AML-193 (cell line): ENCODE data around the gene LMOD3.

Source experiments
- DNase-seq, 2 experiments: peaks; one replicate each; lab custom pipeline; 2025; lab: John Stamatoyannopoulos, UW

Gene LMOD3

DNA sequence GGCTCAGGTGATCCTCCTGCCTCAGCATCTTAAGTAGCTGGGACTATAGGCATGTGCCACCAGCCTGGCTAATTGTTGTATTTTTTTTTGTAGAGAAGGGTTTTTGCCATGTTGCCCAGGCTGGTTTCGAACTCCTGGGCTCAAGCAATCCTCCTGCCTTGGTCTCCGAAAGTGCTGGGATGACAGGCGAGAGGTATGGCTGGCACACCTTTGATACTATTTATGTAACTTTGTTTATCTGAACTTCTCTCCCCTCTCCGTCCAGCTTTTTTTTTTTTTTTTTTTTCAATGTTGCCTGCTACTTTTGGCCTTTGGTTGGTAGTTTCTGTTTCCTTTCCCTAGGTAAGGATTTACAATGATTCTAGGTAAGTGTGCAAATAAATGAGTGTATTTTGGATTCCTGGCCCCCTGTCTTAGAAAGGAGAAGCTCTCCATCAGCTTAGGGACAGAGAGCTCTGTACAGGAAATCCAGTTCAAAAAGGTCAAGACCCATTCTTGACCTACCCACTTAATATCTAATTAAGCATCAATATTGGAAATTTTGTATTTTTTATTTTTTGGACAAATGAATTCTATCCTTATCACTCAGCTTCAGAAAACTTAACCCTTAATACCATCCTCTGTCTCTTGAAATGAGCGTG is 30.9 kb downstream of the LMOD3 start:
- no peak for DNase-seq

DNA sequence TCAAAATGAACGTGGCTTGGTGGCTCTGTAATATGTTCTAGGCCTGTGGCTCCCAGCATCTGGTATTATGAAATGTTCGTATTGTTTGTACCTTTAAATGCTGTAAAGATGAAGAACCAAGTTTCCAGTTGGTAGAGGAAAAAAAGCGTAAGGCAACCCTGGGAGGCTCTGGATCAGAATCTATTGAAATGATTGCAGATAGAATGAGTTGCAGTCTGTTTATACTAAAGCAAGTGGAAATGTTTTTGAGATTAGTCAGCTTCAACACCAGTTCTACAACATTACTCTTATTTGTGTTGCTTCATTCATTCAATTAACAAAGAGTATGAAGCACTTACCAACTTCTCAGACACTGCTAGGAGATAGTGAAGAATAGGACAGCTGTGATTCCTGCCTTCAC is 32.4 kb downstream of the LMOD3 start:
- no peak for DNase-seq

- no peak for DNase-seq
Measured at GRCh38 chr3:69088063-69088462, 34.3 kb downstream of the LMOD3 start.

DNA sequence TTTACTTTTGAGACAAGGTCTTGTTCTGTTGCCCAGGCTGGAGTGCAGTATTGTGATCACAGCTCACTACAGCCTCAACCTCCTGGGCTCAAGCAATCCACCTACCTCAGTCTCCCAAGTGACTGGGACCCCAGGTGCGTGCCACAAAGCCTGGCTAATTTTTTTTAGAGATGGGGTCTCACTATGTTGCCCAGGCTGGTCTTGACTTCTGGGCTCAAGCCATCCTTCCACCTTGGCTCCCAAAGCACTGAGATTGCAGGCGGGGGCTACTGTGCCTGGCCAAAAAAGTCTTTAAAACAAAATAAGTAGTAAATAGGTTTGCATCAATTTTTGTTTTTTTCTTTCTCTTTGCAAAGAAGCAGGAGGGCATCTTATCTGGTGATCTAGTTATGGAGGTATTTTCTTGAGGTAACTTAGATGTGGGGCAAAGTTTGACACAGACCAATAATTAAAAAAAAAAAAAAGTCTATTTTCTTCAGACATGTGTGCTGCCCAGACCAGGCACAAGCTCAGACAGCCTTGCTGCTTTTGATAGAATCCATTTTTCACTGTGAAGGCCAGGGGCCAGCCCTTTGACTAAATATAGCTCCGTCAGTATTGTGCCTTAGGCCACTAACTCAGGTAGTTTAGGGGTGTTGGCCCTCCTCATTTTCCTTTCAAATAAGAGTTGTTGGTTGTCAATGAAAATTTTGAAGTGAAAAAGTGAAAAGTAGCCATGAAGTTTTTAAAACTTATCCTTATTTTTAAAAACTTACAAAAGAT is 35.2 kb downstream of the LMOD3 start:
- no peak for DNase-seq

- DNase-seq: peak; percentile 58 to 63
Measured at GRCh38 chr3:69085833-69086722, 36.3 kb downstream of the LMOD3 start.

DNA sequence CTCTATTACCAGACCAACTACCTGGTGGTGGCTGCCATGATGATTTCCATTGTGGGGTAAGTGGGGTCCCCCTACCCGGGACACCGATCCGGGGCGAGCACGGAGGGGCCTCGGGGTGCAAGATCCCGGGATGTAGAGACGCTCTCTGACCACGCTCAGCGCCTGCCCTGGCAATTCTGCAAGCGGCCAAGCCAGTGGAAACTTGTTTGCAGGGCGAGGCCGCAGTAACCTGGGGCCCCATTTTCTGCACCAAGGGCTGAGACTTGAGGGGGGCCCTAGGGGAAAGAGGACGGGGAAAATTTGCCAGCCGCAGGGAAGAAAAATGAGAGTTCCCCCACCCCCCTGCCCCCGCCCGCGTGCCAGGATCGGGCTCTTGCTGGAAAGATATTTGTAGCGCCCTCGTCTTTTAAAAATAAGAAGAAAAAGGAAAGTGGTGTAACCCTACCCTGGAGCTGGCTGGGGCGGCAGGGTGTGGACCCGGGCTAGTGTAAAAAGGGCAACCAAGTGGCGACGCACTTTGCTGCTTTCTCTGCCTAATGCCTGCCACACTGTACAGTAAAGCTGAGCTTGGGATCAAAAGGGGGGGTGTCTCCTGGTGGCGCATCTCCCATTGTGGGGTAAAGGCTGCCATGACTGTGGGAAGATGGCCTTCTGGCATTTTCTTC is 37.1 kb downstream of the LMOD3 start:
- no peak for DNase-seq

- DNase-seq: peak; percentile 99
Measured at GRCh38 chr3:69084326-69085167, 37.8 kb downstream of the LMOD3 start, which contains the start of gene ARL6IP5. Gene ARL6IP5 (plus strand): TSS chr3:69084937. CDS start chr3:69085048, 111 bp downstream.

GRCh38 chr3:69082805-69083204 is 39.6 kb downstream of the LMOD3 start:
- DNase-seq: peak; percentile 50 to 54

DNA sequence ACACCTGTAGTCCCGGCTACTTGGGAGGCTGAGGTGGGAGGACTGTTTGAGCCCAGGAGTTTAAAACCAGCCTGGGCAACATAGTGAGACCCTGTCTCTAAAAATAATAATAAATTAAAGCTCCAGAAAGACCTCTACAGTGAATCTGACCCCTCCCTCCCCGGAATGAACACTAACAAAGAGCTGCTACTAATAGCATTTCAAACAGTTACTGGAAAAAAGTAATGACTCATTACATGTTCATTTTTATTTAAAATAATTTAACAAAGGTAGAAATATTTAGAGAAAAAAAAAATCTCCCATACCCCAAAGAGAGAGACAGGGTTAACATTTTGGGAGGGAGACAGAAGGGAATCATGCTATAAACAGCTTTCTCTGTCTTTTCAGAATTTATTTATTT is 40.0 kb downstream of the LMOD3 start:
- DNase-seq: no peak

DNA sequence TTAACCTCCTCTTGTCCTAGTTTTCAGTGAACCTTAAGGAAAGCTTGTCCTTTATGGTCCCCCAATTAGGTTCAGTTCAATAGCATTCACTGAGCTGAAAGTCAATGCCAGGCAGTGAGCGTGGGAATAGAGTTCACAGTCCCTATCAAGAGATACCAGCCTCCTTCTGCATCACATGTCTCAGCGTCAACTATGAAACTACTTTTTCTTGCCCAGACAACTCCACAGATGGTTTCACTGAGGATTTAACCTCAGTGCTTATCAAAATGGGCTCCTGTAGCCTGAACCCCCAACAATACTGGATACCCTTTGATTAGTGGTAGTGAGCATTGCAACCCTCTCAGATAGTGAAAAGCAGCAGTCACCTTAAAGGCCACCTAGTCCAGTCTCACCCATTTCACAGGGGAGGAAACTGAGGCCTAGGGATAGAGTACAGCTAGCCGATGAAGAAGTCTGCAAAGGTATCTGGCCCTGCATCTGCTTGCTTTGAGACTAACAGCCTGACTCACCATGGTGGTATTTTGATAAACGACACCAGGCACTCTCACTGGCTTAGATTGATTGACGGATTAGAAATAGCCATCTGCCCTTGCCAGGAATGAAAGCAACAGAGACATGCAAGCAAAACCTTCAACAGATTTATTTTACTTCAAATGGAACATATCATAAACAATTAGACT is 40.7 kb downstream of the LMOD3 start:
- no peak for DNase-seq

DNA sequence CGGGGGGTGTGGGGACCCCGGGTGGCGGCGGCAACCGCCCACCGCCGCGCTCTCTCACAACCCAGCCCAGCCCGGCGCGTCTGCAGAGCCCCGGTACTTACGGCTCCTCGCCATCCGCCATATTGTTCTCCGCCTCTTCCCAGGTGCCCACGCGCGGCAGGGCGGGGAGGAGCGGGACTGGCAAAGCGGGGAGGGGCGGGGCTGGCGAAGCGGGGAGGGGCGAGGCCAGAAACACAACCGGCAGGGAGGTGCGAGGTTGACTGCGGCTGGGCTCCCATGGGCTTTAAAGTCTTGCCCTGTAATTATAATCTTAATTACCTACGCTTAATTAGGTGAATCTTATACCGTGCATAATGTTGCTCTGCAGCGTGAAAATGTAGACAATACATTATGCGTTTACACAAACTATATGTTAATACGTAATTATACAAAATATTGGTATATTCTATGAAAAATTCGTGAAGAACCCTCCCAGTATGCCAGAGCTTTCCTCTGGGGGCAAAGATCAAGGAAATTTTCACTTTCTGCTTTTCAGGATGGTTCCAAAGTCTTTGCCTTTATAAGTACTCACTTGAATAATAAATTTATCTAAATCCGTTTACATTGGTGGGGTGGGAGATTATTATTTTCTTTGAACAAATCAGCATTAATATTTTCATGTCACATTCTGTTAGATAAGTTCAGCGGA is 42.0 kb downstream of the LMOD3 start, which contains the start of gene UBA3:
UBA3 (minus strand) TSS at position 133 of the 688 bp plus-strand sequence; CDS start at position 121, 12 bp downstream.
- DNase-seq: peak; percentile 86 to 92

DNA sequence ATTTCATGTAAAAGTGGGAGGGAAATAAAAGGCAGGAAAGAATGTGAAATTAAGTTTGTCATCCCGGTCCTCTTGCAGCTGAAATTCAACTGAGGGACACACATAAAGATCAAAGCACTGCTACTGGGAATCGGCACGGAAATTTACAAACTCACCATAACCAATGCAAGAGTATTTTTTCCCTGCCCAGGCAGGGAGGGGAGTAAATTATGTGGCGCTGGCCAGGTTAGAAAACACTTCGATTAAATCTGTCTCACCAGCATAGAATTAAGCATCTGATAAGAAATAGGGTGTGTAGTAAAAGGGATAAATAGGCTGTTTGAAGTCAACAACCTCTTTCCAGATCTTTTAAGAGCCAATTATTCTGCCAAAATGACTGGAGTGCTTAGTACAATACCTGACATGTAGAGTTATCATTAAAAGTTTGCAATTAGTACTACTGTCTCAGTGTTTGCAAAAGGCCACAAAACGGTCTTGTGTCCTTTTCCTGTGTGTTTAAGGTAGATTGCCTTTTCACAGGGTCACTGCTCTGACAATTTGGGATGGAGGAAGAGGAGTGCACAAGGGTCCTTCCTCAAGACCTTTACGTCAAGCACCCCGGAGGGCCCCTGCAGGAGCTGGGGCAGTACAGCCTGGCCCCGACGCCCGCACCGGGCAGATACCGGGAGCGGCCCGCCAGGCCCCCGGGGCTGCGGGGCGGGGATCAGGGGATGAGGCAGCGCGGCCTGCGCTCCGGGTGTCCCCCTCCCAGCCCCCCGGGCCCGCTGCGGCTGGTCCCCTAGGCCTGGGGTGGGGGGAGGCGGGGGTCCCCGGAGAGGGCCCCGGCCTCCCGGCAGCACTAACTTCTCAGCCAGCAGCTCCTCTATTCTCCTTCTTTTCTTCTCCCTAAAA is 42.9 kb downstream of the LMOD3 start:
- no peak for DNase-seq

- no peak for DNase-seq
Measured at GRCh38 chr3:69072928-69073327, 49.5 kb downstream of the LMOD3 start.

GRCh38 chr3:69066121-69066520 is 56.3 kb downstream of the LMOD3 start:
- no peak for DNase-seq

GRCh38 chr3:69065318-69065964 is 57.0 kb downstream of the LMOD3 start:
- DNase-seq: no peak

DNA sequence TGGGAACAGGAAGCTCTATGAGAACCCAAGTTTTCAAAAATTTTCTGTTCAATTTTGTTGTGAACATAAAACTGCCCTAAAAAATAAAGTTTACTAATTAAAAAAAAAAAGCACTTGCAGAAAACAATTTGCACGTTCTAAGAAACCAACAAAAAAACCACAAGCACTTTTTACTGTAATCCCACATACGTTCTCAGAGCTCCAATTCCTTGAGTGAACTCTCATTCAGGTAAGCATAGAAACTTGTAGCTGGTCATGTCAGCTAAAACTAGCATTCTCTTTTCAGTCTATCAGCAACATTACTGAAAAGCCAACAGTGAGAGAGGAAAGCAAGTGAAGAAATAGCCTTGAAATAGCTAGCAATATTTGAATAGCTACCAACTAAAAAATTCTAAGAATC is 58.8 kb downstream of the LMOD3 start:
- DNase-seq: no peak

DNA sequence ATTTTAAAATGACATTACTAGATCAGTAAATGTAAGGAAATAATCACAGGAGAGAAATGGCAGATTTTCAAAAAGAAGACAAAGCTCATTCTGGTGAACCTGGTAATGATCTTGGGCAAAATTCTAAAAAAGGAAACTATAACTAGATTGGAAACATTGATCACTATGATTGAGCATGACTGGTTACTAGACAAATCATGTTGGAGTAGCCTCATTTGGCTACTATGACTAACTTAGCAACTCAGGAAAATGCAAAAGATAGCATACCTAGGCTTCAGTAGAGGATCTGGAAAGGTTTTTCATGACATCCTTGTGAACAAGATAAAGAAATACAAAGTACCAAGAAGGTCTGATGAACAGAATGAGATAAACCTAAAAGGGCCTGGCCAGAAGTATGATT is 62.7 kb downstream of the LMOD3 start:
- DNase-seq: no peak

GRCh38 chr3:69058947-69059224 is 63.5 kb downstream of the LMOD3 start:
- no peak for DNase-seq
